Esophagus mucosa (tissue), 1 donor: ENCODE measurements around the gene ONECUT2. TPM values are rescaled to one million over a fixed set of nuclear protein-coding genes. Genes with fewer than 3 reads are reported as not detected.

Source experiments
- ATAC-seq: fragments of 200-7000 bp; cut with Tn5 transposase; one replicate; pipeline ENCODE4 v1.9.1; 2020
- total RNA-seq: library from RNA; stranded (reverse); gene quantifications from one replicate; pipeline ENCODE4 v1.2.4, GENCODE V29; 2023
- donor health status: DM: yes; HTN: yes; CAD: no.

The ONECUT2 gene
- total RNA-seq, 1 donor from 2014 or later: under 0.01 TPM

- ATAC-seq: no peak
These were observed 94.0 kb downstream of the ONECUT2 start for GRCh38 chr18:57529151-57529550.

DNA sequence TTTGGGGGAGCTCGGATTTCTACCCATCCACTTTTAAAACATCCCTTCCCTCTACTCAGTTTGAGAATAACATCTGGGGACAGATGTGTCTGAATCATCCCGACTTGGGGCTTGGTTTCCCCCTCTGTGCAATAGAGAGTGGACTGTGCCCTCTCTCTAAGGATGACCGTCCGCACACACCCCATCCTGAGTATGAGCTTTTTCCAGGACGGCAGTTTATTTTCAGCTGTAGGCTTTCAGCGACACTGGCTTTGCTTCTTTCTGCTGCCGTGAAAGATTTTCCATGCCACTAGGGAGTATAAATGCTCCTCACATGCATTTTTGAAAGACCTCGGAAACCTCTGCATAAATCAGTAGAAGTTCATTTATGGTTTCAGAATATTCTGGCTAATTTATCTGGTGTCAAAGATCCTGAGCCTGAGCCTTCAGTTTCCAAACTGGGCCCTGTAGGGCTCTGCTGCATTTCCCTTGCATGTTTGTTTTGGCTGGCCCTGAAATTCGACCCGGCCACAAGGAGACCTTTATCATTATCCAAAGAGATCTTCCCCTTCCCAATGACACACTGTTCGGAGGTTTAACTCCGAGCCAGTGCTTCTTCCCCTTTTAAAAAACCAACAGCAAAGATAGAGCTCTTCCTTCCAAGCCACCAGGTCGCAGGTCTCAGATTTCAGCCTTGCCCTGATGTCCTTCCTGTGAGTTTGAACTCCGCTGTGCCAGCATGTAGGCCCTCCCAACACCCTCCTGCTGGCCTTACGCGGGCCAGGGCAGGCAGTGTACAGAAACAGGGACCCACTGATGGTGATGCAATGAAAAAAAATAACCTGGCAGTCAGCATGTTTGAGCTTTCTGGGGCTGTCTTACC, 98.1 kb downstream of the ONECUT2 start:
- no peak for ATAC-seq

DNA sequence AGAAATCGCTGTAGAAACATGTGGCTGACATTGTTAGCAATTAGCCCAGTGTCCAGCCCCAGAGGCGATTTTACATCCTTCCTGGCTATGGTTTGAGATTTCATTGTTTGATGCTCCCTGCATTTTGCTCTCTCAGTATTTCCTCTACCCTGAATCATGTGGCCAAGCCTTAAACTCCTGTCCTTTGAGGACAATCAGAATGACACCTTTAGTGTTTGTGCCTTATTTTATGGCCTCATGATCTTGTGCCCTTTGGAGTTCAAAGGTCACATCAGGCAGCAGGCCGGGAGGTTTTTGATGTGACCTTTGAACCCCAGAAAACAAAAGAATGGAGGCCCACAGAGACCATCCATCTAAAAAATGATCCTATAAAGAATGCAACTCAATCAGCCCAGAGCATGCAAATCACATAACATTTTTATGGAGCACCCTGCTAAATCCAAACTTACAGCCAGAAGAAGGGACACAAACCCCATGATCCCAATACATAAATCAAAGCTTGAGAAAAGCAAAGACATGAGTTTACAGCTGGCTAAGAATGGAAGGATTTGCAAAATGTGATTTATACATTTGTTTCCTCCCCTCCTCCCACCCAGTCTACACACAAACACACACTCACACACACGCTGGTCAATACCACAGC, 98.8 kb downstream of the ONECUT2 start:
- ATAC-seq: no peak

GRCh38 chr18:57534511-57534909, 99.3 kb downstream of the ONECUT2 start:
- no peak for ATAC-seq

DNA sequence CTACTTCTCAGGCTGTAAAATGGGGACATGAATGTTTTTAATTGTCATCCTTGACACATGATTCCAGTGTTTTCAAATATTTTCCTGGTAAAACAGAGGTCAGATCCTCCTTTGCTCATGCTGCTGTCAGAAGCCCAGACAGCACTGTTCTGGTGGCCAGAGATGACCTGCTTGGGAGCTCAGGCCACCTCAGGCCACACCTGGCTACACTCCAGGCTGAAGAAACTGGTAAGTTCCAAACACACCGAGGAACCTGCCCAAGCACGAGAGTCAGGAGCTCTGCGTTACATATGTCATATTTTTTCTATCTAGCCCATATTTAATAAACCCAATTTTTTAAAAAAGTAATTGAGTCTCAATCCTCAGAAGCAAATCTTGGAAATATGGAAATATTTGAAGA, 103.4 kb downstream of the ONECUT2 start:
- ATAC-seq: no peak

DNA sequence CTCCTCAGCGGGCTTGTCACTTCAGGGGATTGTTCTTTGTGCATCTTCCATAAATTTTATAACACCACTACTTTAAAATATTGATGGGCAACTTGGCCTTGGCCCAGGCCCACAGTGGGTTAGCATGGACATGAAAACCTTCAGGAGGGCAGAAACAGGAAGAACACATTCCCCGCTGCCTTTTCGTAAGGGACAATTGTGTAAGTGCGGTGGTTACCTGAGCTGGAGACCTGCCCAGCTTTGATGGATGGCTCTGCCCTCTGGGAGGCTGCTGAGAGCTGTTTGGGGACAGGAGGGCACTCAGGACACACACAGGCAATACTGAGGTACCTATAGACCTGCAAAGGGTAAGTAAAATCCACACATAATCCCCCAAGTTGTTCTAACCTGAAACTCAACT, 104.5 kb downstream of the ONECUT2 start:
- ATAC-seq: no peak

Other genes with a start within 250 kb of the ONECUT2 start
- not detected for gene ST8SIA3, start 82.8 kb upstream of the ONECUT2 start, total RNA-seq
- gene FECH, start 151.3 kb downstream of the ONECUT2 start, total RNA-seq: 21.9 TPM
- 73.6 TPM for gene NARS1, start 186.5 kb downstream of the ONECUT2 start, total RNA-seq